ENCODE results near the gene SEC14L6. TPM values are rescaled to one million over a fixed set of nuclear protein-coding genes. Genes with fewer than 3 reads are reported as not detected.

Gene SEC14L6
- total RNA-seq, 1 donor from 2014 or later, result not detected

GRCh38 chr22:30474121-30474520 is 72.4 kb downstream of the SEC14L6 start:
- Mint-ChIP-seq H3K4me1 (ENCODE audit: low read depth) (peaks cover 3% of the 10 kb centered on the region), H3K27ac (no peak overlapping the region), H3K27me3 (ENCODE audit: low read depth) (peaks cover 8% of the 10 kb centered on the region), H3K36me3 (ENCODE audit: low read depth) (no peaks in the 10 kb centered on the region), H3K9me3 (no peaks in the 10 kb centered on the region), H3K4me3 (ENCODE audit: low read depth) (no peak overlapping the region)
- intact Hi-C loops (cut with micrococcal nuclease), result no loop called here
- no peak for DNase-seq (ENCODE audit: low spot score)

GRCh38 chr22:30472994-30473720 is 73.4 kb downstream of the SEC14L6 start:
- Mint-ChIP-seq H3K36me3 (ENCODE audit: low read depth) (no peaks in the 10 kb centered on the region), H3K4me1 (ENCODE audit: low read depth) (peaks cover 3% of the 10 kb centered on the region), H3K9me3 (no peaks in the 10 kb centered on the region), H3K27ac (no peak overlapping the region), H3K27me3 (ENCODE audit: low read depth) (peaks cover 10% of the 10 kb centered on the region), H3K4me3 (ENCODE audit: low read depth) (no peak overlapping the region)
- DNase-seq (ENCODE audit: low spot score), result no peak
- intact Hi-C loops (cut with micrococcal nuclease), result no loop called here

Other genes starting within 250 kb of the SEC14L6 start
- gene TBC1D10A, start 219.8 kb downstream of the SEC14L6 start, total RNA-seq, result 26.8 and 29.4 TPM in 2 replicates
- 287 and 325 TPM in 2 replicates for gene SF3A1, start 189.8 kb downstream of the SEC14L6 start, total RNA-seq
- 3.2 and 4.3 TPM in 2 replicates for gene CCDC157, start 189.7 kb downstream of the SEC14L6 start, total RNA-seq
- gene RNF215, start 159.3 kb downstream of the SEC14L6 start, total RNA-seq, result 17.2 and 19.3 TPM in 2 replicates
- 32.7 and 36.2 TPM in 2 replicates for gene SEC14L2, start 149.7 kb downstream of the SEC14L6 start, total RNA-seq
- gene MTFP1, start 121.0 kb downstream of the SEC14L6 start, total RNA-seq, result 72.2 and 77.3 TPM in 2 replicates
- gene SEC14L3, start 74.7 kb downstream of the SEC14L6 start, total RNA-seq, result not detected in 2 replicates
- gene SEC14L4, start 41.0 kb downstream of the SEC14L6 start, total RNA-seq, result not detected in 2 replicates
- gene GAL3ST1, start 27.9 kb upstream of the SEC14L6 start, total RNA-seq, result not detected in 2 replicates
- 129 and 132 TPM in 2 replicates for gene PES1, start 45.2 kb upstream of the SEC14L6 start, total RNA-seq
- gene TCN2, start 60.4 kb upstream of the SEC14L6 start, total RNA-seq, result 0.51 and 0.68 TPM in 2 replicates
- gene SLC35E4, start 89.0 kb upstream of the SEC14L6 start, total RNA-seq, result 8.3 and 9.0 TPM in 2 replicates
- gene DUSP18, start 121.1 kb upstream of the SEC14L6 start, total RNA-seq, result 10.5 and 11.2 TPM in 2 replicates
- 2.1 and 2.4 TPM in 2 replicates for gene OSBP2, start 148.1 kb upstream of the SEC14L6 start, total RNA-seq

Measured in activated T-helper 2 cell treated with anti-CD3 and anti-CD28 coated beads, Interferon-gamma antibody, Interleukin-2, Interleukin-4, amounts not matched to agents 10 μg/mL and 5 μg/mL and 100 μg/mL, durations not matched to agents 14 hours and 24 hours and 36 hours (primary cell).